Putamen (tissue), 1 donor: ENCODE measurements around the gene DNAH6.

Experiments
- DNase-seq: peaks from one replicate; pipeline ENCODE4 v3.0.0-alpha.2; 2016; ENCODE audit warnings: low spot score

The DNAH6 gene

DNA sequence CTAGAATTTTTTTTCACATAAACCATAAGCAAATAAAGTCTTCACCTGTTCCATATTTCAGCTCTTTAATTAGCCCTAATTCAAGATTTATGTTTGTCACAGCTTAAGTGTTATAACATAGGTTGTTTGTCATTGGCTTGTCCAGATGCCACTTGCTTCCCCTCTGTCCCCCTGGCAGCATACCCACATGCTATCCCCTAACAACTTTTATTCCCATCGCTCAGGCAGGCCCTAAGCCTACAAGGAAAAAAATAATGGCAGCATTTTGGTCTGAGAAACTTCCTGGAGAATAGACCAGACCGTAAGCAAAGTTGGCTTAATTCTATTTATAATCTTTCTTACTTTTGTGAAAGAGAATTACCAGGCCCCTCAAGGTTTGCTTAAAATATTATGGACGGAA lies 173.9 kb downstream of the DNAH6 start:
- no peak for DNase-seq

DNA sequence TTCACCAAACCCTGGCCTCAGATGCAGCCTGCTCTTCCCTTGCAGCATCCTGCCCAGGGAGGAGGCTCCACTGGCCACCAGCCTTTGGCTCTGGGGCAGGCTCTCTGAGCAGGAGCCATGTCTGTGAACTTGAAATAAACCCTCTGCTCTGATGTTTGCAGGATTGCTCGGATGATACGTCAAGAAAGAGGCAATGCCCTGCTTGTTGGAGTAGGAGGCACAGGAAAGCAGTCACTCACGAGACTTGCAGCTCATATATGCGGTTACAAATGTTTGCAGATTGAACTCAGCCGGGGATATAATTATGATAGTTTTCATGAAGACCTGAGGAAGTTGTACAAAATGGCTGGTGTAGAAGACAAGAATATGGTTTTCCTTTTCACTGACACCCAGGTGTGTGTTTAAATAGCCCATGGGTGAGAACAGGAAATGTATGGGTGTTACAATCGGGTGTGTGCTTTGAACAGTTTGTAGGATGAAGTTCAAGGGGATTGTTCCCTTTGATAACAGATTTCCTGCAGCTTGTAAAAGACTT lies 177.9 kb downstream of the DNAH6 start:
- DNase-seq = no peak

DNA sequence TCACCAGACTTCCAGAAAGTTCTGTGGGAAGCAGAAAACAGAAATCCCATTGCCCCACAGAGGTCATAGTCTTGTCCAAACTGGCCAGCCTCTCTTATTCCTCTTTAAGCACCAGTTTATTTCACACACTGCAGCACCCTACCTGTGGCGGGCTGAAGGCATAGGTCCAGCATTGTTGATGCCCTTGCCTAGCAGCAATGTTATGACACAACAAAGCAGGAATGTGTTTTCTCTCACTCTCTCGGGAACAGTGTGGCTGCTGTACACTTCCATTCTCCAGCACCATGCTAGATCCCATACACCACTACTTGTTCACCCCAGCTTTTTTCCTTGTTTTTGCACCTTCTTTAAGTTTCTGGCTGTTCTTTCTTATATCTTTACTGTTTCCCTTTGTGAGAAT lies 181.6 kb downstream of the DNAH6 start:
- no peak for DNase-seq

DNA sequence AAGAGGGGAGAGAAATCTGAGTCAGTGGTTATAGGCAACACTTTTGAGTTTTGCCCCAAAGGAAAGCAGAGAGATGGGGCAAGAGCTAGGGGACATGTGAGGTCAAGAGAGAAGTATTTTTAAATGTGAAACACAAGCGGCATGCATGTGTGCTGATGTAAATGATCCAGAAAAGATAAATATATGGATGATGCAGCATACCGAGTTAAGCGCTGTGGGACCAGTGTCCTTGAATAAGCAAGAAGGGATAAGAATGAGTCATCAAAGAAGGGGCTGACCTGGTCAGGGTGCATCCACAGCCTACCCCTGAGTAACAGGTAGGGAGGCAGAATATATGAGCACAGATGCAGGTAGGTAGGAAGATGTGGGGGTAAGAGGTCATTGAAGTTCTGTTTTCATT lies 183.7 kb downstream of the DNAH6 start:
- DNase-seq = no peak

DNA sequence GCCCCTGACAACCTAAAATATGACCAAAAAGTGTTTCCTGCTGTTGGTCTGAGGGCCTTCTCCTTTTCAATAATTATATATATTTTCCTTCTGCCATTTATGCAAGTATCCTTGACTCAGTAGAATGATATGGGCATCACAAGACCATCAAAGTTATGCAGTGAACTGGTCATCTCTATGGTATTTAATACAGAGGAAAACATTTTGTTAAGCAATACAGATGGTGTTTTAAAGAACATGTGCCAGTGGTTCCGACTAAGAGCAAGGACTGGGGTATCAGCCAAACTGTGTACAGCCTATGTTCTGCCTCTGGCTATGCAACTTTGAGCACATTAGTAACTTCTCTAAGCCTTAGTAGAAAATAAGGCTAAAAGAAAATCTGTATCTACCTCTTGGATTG lies 185.6 kb downstream of the DNAH6 start:
- DNase-seq = no peak

DNA sequence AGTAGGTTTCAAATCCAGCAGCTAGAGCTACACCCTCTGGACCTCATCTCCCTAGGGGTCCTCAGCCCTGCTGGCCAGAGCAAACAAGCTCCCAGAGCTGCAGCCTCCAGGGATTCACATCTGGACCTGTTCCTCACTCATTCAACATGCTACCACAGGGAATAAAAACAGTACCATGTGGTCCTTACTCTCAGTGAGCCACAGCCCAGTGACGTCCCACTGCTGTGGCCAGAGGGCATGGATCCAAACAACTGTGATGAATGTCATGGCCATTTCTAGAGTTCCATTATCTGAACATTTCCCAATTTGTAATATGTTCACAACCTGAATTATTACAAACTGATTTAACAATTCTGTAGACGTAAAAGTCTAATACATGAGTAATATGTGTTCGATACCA lies 186.6 kb downstream of the DNAH6 start:
- DNase-seq = no peak

DNA sequence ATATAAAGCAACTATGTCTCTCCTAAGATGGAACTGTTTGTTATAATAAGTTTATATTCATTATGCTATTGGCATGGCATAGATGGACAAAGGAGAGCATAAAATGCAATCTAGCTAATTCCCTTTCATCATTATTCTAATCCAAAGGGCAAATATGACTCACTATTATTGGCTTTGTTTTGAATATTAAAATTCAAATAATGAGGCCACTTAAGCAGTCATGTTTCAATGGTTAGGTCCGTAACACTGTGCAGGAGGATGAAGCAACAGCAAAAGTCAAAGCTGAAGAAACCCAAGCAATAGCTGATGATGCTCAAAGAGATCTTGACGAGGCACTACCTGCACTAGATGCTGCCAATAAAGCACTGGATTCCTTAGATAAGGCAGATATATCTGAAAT lies 187.5 kb downstream of the DNAH6 start:
- DNase-seq = no peak

DNA sequence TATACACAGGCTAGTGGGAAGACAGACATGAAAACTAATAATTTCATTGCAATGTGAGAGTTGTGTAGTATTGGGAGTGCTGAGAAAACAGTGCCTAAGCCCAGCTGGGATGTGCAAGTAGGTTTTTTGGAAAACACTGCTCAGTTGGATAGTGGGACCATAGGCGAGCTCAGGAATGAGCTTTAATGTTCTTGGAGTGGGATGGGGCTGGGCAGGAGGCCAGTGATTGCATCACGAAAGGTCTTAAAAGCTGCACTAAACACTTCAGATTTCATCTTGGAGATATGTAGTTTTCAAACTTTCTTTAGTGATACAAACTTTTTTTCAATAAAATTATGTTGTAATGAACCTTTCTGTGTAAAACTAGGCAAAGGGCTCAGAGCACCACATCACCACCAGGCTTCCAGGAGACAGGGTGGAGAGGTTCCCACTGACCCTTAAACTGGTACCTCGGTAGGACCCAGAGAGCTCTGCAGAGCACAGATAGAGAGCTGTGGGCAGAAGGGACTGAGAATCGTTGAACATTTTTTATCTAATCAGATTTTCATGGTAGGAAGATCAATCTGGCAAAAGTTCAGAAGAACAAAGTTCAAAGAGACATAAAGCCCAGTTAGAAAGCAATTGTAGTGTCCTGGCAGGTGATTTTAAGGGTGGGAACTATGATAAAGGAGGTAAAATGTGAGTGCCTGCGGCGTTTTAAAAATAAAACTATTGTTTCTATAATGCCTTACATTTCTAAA lies 188.4 kb downstream of the DNAH6 start:
- no peak for DNase-seq

DNA sequence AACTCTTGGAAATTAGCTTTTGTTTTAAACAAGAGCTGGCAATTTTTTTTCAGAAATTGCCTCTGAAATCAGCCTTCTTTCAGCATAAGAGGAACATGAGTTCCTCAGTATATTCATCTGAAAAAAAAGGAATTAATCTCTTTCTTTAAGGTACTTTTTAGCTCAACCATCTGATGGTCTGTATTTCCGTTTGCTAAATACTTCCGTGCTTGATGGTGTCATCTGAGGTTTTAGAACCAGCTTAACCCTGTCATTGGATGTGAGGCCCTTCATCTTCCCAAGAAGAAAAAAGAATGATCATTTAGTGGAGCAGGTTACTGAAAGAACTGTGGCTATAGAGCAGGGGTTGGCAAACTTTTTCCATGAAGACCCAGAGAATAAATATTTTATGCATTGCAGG lies 189.6 kb downstream of the DNAH6 start:
- no peak for DNase-seq

DNA sequence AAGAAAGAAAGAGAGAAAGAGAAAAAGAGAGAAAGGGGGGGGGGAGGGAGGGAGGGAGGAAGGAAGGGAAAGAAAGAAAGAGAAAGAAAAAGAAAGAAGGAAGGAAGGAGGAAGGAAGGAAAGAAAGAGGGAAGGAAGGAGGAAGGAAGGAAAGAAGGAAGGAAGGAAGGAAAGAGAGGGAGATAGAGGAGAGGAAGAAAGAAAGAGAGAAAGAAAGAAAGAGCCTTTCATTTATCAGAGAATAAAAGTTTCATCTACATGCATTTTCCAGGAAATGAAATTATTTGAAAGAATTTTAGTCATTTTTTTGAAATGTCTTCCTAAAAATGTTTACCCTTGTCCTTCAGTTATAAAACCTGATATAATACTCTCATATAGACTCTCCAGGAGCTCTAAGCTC lies 192.1 kb downstream of the DNAH6 start:
- DNase-seq = no peak

DNA sequence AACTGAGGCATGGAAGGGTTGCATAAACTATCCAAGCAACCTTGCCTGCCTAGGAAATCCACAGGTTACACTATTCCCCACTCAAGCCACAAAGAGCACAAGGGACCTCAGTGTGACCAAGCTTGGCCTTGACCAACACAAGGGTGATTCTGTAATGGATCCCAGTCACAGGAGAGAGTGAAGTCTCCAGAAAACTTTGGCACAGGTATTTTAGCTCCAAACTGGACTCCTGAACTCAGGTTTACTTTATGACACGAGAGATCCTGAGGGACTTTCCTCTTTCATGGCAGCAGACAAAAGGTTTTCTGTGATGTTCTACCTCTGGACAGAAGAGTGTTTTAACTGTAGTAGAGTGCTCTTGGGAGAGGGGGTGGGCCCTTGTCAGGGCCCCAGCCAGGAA lies 195.4 kb downstream of the DNAH6 start:
- no peak for DNase-seq

DNA sequence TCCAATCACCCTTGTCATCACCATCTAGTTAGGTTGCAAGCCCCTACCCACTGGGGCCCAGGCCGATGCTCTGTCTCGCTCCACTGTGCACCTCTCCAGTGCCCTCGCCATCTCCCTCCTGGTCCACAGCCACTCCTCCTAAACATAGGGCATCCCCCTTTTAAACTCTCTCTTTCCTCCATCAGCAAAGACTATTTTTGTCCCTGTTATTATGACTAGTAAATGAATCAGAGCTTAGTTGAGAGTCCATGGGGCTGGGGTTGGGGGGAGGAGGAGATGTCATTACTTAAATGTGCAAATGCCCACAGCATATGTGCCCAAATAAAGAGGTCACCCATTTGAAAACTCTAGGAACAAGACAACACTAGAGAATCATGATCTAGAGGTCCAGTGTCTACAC lies 197.1 kb downstream of the DNAH6 start:
- DNase-seq = no peak

DNA sequence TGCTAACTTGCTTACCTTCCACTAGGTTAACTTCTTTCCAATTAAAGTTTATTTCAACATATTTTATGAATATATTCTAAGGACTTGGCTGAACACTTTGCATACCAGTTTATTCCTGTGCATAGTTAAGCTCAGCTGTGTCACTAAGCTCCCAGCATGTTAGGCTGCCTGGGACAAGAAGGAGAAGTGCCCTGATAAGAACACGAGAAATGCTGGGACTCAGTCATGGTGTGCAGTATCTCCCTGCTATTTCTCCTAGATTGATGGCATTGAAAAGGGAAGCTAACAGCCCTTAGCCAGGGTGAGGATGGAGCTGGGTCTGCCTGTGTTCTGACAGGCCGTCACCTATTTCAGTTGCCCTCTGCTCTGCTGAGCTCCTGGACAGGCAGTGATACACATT lies 200.3 kb downstream of the DNAH6 start:
- no peak for DNase-seq

DNA sequence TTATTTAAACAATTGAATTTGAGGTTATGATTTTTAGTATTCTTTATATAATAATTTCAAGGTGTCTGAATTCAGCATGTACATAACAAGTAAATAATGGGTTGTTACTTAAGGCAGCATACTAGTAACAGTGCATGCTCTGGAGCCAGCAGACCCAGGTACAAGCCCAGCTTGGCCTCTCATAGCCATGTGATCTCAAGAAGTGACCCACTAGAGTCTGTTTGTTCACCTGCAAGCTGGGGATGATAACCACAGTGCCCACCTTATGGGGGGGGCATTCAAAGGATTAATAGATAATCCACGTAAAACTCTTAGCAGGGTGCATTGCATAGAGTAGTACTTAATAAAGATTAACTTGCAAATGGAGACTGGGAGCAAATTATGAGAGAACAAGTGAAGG lies 201.0 kb downstream of the DNAH6 start:
- DNase-seq = no peak

DNA sequence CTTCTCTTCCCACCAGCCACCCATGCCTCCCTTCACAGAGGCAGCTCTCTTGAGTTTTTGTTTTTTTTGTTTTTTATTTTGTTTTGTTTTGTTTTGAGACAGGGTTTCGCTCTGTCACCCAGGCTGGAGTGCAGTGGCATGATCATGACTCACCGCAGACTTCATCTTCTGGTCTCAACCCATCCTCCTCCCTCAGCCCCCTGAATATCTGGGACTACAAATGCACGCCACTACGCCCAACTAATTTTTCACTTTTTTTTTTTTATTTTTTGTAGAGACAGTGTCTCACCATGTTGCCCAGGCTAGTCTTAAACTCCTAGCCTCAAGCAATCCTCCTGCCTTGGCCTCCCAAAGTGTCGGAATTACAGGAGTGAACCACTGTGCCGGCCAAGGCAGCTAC lies 203.1 kb downstream of the DNAH6 start:
- DNase-seq = no peak

DNA sequence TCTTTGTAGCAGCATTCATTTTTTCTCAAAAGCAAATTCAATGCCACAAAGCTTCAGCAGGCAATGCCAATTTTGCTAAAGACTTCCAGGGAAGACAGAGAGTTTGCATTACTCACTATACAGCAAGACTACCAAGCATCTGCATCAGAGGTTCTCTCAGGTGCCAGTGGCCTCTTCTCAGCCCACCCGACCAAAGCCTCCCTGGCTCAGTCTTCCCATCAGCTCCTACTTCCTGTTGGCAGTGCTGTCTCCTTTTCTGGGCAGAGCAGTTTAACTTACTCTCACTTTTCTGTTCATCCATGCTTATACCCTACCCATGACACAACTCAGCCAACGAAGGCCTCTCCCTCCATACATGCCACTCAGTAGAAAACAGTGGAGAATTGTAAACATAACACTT lies 207.5 kb downstream of the DNAH6 start:
- no peak for DNase-seq

DNA sequence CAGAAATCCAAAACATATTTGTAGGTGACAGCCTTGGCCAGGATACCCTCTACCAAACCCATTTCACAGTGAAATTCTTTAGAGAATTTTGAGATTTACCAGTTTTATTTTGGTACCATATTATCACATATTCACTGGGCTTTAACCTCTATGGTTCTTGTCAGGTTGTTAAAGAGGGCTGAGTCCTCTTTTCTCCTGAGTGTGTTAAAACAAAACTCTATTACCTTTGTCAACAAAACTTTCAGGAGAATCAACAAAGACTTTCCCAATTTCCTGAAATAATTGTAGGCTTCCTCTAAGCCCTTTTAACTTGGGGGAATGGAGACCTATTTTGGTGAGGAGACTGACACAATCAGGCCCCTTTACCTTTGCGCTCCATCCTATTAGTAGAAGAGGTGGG lies 209.4 kb downstream of the DNAH6 start:
- no peak for DNase-seq

DNA sequence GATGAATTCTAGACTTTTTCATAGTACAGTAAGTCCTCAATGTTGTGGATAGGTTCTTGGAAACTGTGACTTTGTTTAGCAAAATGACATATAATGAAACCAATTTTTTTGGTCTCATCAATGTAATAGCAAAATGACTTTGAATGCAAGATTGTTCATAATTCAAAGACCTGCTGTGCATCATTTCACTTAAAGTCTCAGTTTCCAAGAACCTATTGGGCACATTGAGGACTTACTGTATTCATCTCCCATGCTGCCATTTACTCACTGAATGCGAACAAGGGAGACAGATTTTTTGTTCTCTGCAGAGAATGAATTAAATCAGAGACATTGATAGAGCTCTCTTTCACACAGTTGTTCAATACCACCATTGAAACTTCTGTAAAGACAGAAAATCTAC lies 211.0 kb downstream of the DNAH6 start:
- no peak for DNase-seq

DNA sequence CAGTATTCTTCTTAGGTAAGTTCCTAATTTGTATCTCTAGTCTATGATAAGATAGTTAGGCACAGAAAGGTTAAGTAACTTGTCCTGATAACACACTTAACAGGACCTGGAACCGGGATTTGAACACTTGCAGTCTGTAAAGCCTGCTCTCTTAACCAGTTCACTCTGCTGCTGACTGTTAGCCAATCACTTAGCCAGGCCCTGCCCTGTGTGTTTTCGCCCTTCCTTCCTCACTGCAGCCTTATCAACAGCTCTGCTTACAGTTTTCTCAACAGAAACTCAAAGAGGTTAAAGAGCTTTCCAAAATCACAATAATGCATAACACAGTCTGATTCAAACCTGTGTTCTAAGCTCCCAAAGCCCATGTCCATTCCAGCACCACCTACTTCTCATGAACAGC lies 212.9 kb downstream of the DNAH6 start:
- DNase-seq = no peak

DNA sequence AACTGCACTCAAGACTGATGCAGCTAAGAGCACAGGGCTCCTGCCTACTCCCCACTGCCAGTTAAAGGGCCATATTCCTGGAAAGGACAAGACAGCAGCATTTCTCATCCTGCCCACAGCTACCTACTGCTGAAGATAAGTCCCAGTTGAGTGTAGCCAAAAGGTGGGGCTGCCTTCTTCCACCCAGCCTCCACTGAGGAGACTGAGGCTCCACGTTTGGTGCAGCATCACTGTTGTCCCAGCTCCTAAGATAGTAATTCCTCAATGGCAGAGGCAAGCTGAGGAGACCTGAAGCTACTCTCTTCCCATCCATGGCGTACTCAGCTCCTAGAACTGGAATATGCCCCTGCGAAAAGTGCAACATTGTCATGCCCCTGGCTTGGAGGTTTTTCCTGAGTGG lies 214.9 kb downstream of the DNAH6 start:
- DNase-seq = no peak

DNA sequence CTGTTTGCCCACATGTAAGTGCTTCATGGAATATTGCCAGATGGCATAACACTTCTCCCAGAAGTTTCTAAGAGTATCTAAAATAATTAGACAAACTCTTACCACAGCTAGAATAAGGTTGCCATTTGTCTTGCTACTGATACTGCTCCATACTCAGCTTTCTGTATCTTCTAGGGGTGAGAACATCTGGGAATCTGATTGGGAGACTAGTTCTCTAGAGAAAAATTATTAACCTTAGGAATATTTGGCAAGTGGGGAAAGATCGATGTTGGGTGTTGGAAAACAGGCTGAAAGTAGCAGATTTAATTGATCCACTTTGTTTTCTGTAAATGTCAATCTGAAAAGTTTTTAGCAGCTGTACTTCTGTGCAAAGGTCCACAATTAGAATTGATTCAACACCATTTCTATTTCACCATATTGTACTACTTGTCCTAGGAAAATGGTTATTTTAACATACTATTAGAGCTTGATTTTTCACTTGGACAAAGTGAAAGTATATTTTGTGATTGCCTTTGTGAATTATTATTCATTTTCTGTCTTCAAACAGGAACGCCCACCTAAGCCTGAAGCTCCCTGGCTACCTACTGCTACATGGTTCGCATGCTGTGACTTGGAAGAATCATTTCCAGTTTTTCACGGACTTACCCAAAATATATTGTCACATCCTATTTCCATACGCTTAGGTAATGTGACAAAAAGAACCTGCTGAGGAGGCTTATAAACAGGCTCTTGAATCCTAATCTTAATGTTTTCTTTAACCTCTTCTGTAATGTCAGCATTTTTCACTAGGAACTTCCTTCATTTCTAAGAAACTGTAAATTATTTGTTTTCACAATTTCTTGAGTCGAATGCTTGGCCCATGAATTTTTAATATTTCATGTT lies 216.8 kb downstream of the DNAH6 start:
- DNase-seq = no peak

DNA sequence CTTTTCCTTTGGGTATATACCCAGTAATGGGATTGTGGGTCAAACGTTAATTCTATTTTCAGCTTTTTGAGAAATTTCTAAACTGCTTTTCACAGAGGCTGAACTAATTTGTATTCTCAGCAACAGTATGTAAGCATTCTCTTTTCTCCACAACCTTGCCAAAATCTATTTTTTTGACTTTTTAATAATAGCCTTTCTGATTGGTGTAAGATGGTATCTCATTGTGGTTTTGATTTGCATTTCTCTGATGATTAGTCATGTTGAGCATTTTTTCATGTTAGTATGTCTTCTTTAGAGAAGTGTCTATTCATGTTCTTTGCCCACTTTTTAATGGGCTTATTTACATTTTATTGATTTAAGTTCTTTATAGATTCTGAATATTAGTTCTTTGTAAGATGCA lies 219.1 kb downstream of the DNAH6 start:
- DNase-seq = no peak

DNA sequence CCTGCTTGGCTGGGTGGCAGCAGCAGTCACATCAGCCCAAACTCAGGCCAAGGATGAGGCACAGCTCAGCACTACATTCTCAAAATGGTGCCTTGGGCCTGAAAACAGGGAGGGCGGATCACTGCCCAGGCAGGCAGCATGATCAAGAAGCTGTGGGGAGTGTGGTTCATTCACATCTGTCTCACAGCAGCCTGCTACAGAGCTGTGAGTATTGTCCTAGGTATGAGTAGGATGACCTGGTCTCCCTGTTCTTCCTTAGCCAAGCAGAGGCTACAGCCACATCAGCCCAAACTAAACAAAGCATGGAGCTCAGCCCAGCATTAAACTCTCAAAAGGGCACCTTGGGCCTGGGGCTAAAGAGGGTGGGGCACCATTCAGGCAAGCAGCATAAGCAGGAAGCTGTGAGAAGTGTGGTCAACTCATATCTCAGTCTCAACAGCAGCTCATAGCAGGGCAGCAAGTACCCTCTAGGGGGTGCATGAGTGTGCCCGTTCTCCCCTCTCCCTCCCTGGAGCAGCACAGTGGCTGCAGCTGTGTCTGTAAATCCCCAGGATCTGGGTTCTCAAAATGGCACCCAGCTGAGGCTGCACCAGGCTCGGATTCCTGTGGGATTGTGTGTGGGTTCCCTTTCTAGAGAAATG lies 225.0 kb downstream of the DNAH6 start:
- DNase-seq = no peak
